OCI-LY1 (cell line): ENCODE measurements around the gene BICDL2.

Source experiments
- CTCF ChIP-seq: fragments of 200-600 bp; sonication (generic), shearing (Covaris generic); IDR thresholded peaks from 2 replicates; pipeline ENCODE4 v1.5.1; 2017; ENCODE audit warnings: mild to moderate bottlenecking, antibody characterized with exemption, low read length, moderate library complexity, mixed read lengths
- EZH2 ChIP-seq: fragments of 200-600 bp; sonication (generic), shearing (Covaris generic); IDR thresholded peaks from 2 replicates; pipeline ENCODE4 v1.8.0; 2017; ENCODE audit warnings: borderline replicate concordance, mixed run types, mild to moderate bottlenecking, antibody characterized with exemption, low read length, moderate library complexity, mixed read lengths

GRCh38 chr16:3026609-3027488, 9.9 kb downstream of the BICDL2 start:
- TF ChIP-seq CTCF (no peak), EZH2 (no peak)
